Body of pancreas (tissue), 4 donors: ENCODE data around the gene PHOX2A. TPM values are rescaled to one million over a fixed set of nuclear protein-coding genes. Genes with fewer than 3 reads are reported as not detected.

ENCODE experiments used
- ATAC-seq: fragments of 150-250 bp; one replicate; pipeline ENCODE4 v1.9.1; 2016
- DNase-seq, 4 donors: peaks; one replicate each; pipeline ENCODE4 v3.0.0-alpha.2; 2019
- H3K27ac ChIP-seq, 4 donors: fragments of 200-600 bp; sonication (generic); 1 replicate in 3 of 4; 2 replicates in 1 of 4; pipeline versions ENCODE4 v1.5.1 to v1.6.1; 2016 to 2019; ENCODE audit warnings: mild to moderate bottlenecking in 1 of 4, mixed read lengths in 1 of 4, moderate library complexity in 1 of 4
- H3K27me3 ChIP-seq, 2 donors: fragments of 200-600 bp; sonication (generic); one replicate each; pipeline ENCODE4 v1.6.0; 2016; ENCODE audit warnings: mild to moderate bottlenecking in 1 of 2
- H3K36me3 ChIP-seq, 2 donors: fragments of 200-600 bp; sonication (generic); replicated peaks in 1 of 2; 2 replicates each; pipeline ENCODE4 v1.5.1; 2016; ENCODE audit warnings: low read depth in 2 of 2; ENCODE audit not compliant: insufficient read depth in 1 of 2
- H3K4me1 ChIP-seq: fragments of 200-600 bp; sonication (generic); one replicate; pipeline ENCODE4 v1.6.0; 2016
- H3K4me3 ChIP-seq, 2 donors: fragments of 200-600 bp; sonication (generic); 1 replicate in 1 of 2; 2 replicates in 1 of 2; pipeline ENCODE4 v1.5.1; 2016 to 2019
- H3K9me3 ChIP-seq, 3 donors: fragments of 200-600 bp; sonication (generic); 1 replicate in 2 of 3; 2 replicates in 1 of 3; pipeline ENCODE4 v1.5.1; 2016
- POLR2A ChIP-seq, 3 donors: fragments of 450-650 bp; IDR thresholded peaks; one replicate each; pipeline ENCODE4 v1.6.1; 2016; ENCODE audit warnings: antibody characterized with exemption in 3 of 3, mild to moderate bottlenecking in 2 of 3
- WGBS, 2 donors: methylation state at CpG; one replicate each; pipeline ENCODE4 v1.1.5; 2017; 5-methylcytosine and 5-hydroxymethylcytosine counted together
- intact Hi-C: fragments of 100-400 bp; cut with DNase I; formaldehyde crosslinking; loops from one replicate; pipeline ENCODE4 v1.15.1; 2023
- total RNA-seq, 2 donors: library from RNA; depleted of rRNA; stranded (reverse); fragments of >200 nt; gene quantifications; one replicate each; pipeline ENCODE4 v1.1.0, GENCODE V29; 2016
- TF ChIP-seq, protein P1 (sequence below), 7 experiments: fragments of 450-650 bp in 4 of 7; fragments of 200-600 bp in 3 of 7; sonication (generic) in 3 of 7; IDR thresholded peaks; one replicate each; pipeline ENCODE4 v1.5.1; 2016 to 2019; ENCODE audit warnings: antibody characterized with exemption in 7 of 7

PHOX2A gene
- total RNA-seq, 2 donors from 2014 or later = not detected

DNA sequence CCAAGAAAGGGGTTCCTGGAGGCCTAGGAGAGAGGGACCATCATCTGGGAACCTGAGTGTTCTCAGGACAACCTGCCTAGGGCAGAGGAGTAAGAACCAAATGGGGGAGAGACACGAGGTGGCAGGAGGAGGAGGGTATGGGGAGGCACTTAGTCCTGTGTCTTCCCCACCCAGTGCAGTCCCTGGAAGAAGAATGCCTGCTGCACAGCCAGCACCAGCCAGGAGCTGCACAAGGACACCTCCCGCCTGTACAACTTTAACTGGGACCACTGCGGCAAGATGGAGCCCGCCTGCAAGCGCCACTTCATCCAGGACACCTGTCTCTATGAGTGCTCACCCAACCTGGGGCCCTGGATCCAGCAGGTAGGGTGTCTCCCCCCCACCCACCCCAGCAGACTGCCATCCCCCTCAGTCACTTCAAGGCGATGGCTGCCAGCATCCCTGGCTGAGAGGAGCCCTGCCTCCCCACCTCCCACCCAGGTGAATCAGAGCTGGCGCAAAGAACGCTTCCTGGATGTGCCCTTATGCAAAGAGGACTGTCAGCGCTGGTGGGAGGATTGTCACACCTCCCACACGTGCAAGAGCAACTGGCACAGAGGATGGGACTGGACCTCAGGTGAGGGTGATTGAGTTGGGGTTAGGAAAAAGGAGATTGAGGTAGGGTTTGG, 23.1 kb downstream of the PHOX2A start:
- H3K36me3 ChIP-seq = no peaks in the 10 kb centered on the region
- no peak for ATAC-seq
- peaks cover 18% of the 10 kb centered on the region for H3K4me1 ChIP-seq
- intact Hi-C loops = no loop called here
- TF ChIP-seq, protein P1, sequence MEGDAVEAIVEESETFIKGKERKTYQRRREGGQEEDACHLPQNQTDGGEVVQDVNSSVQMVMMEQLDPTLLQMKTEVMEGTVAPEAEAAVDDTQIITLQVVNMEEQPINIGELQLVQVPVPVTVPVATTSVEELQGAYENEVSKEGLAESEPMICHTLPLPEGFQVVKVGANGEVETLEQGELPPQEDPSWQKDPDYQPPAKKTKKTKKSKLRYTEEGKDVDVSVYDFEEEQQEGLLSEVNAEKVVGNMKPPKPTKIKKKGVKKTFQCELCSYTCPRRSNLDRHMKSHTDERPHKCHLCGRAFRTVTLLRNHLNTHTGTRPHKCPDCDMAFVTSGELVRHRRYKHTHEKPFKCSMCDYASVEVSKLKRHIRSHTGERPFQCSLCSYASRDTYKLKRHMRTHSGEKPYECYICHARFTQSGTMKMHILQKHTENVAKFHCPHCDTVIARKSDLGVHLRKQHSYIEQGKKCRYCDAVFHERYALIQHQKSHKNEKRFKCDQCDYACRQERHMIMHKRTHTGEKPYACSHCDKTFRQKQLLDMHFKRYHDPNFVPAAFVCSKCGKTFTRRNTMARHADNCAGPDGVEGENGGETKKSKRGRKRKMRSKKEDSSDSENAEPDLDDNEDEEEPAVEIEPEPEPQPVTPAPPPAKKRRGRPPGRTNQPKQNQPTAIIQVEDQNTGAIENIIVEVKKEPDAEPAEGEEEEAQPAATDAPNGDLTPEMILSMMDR (IDR thresholded peaks at IDR 0.05) = no peak
- H3K4me3 ChIP-seq = no peak overlapping the region
- H3K27ac ChIP-seq = no peak overlapping the region
- whole genome bisulfite sequencing, 2 donors = 85 to 92% methylated on average over 7 to 10 of the region's 10 CpGs
- H3K27me3 ChIP-seq = no peaks in the 10 kb centered on the region
- no peaks in the 10 kb centered on the region for H3K9me3 ChIP-seq
- no peak for DNase-seq

DNA sequence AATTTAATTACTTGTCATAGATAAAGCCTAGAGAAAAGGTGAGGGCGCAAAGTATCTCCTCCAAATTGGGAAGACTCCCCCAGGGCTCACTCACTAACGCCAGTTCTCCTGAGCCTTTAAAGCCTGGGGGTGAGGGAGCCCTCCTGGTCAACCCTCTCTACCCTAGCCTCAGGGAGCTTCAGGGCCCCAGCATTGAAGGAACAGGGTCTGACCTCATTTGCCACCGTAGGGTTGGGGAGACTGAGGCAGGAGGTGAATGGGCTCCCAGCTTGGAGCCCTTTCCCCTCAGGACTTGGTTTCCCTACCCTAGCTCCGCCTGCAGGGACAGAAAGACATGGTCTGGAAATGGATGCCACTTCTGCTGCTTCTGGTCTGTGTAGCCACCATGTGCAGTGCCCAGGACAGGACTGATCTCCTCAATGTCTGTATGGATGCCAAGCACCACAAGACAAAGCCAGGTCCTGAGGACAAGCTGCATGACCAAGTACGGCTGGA, 25.7 kb downstream of the PHOX2A start:
- ATAC-seq = no peak
- H3K9me3 ChIP-seq = no peaks in the 10 kb centered on the region
- no peak overlapping the region for H3K4me3 ChIP-seq
- H3K27ac ChIP-seq = no peak overlapping the region
- DNase-seq = no peak
- 56 to 70% methylated on average over 4 to 5 of the region's 5 CpGs for WGBS, 2 donors
- intact Hi-C loops = no loop called here
- H3K36me3 ChIP-seq = no peaks in the 10 kb centered on the region
- no peaks in the 10 kb centered on the region for H3K27me3 ChIP-seq
- TF ChIP-seq, protein P1 (IDR thresholded peaks at IDR 0.05) = no peak
- no peak for TF ChIP-seq POLR2A (IDR thresholded peaks at IDR 0.05)
- H3K4me1 ChIP-seq = peaks cover 10% of the 10 kb centered on the region

DNA sequence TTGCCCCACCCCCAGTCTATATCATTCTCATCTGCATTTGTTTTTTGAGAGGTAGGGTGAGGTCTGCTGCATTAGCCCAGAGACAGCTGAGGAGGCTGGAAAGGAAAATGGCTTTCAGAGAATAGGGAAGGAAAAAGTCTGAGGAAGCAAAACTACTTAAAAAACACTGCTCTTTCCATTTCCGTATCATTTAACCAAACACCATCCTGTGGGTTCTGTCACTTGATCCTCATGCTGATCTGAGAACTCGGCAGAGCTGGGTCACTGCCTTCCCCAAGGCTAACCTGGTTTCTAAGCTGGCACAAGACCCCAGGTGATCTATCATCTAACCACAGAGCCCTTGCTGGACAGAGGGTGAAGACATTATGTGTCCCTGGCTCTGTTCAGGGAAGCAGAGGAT, 26.1 kb downstream of the PHOX2A start:
- Histone ChIP-seq H3K9me3 (no peaks in the 10 kb centered on the region), H3K4me1 (peaks cover 9% of the 10 kb centered on the region), H3K4me3 (no peak overlapping the region), H3K36me3 (no peaks in the 10 kb centered on the region), H3K27ac (no peak overlapping the region), H3K27me3 (no peaks in the 10 kb centered on the region)
- DNase-seq = no peak
- TF ChIP-seq, protein P1 (IDR thresholded peaks at IDR 0.05) = no peak
- TF ChIP-seq POLR2A (IDR thresholded peaks at IDR 0.05) = no peak
- 25 to 28% methylated on average over 2 of the region's 2 CpGs for WGBS, 2 donors
- intact Hi-C loops = no loop called here
- ATAC-seq = no peak

DNA sequence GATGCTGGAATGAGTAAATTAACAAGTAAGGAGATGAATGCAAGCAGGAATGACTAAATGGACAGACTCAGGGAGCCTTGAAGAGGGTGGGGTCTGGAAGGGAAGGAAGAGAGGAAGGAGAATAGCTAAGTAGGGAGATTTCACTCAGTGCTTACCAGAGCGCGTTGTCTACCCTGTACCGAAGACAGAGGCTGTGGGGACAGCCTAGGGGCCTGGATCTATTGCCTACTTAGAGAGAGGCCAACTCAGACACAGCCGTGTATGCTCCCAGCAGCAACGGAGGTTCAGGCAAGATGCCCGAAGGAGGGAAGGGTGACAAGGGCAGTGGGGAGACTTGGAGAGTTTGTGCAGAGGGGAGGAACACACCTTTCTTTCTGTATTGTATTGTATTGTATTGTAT, 27.3 kb downstream of the PHOX2A start, which contains the start of gene FOLR2:
Gene FOLR2 (plus strand): TSS at position 157 of the 400 bp plus-strand sequence. CDS start 1,791 bp downstream, outside the sequence.
- no peak for DNase-seq
- intact Hi-C loops = no loop called here
- 59 to 74% methylated on average over 6 of the region's 6 CpGs for WGBS, 2 donors
- no peak within 1 kb of the TSS for H3K4me3 ChIP-seq
- ATAC-seq = no peak
- no peaks in the 10 kb centered on the region for H3K9me3 ChIP-seq
- H3K27me3 ChIP-seq = no peaks in the 10 kb centered on the region
- H3K4me1 ChIP-seq = no peaks in the 10 kb centered on the region
- TF ChIP-seq, protein P1 (IDR thresholded peaks at IDR 0.05) = no peak
- no peak for TF ChIP-seq POLR2A (IDR thresholded peaks at IDR 0.05)
- no peak within 1 kb of the TSS for H3K27ac ChIP-seq
- no peaks in the 10 kb centered on the region for H3K36me3 ChIP-seq

DNA sequence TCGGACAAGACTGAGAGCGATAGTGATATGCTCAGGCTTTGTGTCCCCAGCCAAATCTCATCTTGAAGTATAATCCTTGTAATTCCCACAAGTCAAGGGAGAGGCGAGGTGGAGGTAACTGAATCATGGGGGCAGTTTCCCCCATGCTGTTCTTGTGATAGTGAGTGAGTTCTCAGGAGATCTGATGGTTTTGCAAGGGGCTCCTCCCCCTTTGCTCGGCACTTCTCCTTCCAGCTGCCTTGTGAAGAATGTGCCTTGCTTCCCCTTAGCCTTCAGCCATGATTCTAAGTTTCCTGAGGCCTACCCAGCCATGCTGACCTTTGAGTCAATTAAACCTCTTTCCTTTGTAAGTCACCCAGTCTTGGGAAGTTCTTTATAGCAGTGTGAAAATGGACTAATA, 34.9 kb downstream of the PHOX2A start:
- Histone ChIP-seq H3K36me3 (no peaks in the 10 kb centered on the region), H3K27me3 (no peaks in the 10 kb centered on the region), H3K4me3 (no peak overlapping the region), H3K4me1 (no peaks in the 10 kb centered on the region), H3K27ac (no peak overlapping the region), H3K9me3 (no peaks in the 10 kb centered on the region)
- ATAC-seq (no peak), DNase-seq (no peak)
- no peak for TF ChIP-seq POLR2A (IDR thresholded peaks at IDR 0.05)
- TF ChIP-seq, protein P1 (IDR thresholded peaks at IDR 0.05) = no peak
- whole genome bisulfite sequencing, 2 donors = 84 to 89% methylated on average over 4 of the region's 4 CpGs
- intact Hi-C loops = no loop called here
